SIG-M5 (cell line): Measurements from ENCODE around the gene ZDHHC14.

Experiments
- DNase-seq: peaks from one replicate; lab custom pipeline; 2025; lab: John Stamatoyannopoulos, UW

The ZDHHC14 gene

GRCh38 chr6:157493173-157493572 is 112.2 kb downstream of the ZDHHC14 start:
- no peak for DNase-seq

GRCh38 chr6:157493576-157493975 is 112.6 kb downstream of the ZDHHC14 start:
- no peak for DNase-seq

GRCh38 chr6:157494132-157494710 is 113.2 kb downstream of the ZDHHC14 start:
- no peak for DNase-seq

- DNase-seq: no peak
Measured at GRCh38 chr6:157496534-157497095, 115.6 kb downstream of the ZDHHC14 start.

GRCh38 chr6:157497579-157497978 is 116.6 kb downstream of the ZDHHC14 start:
- no peak for DNase-seq

- no peak for DNase-seq
Measured at GRCh38 chr6:157498817-157499216, 117.8 kb downstream of the ZDHHC14 start.

- no peak for DNase-seq
Measured at GRCh38 chr6:157500022-157500421, 119.0 kb downstream of the ZDHHC14 start.

- DNase-seq: no peak
Measured at GRCh38 chr6:157503018-157503747, 122.2 kb downstream of the ZDHHC14 start.

- no peak for DNase-seq
Measured at GRCh38 chr6:157505912-157506491, 125.0 kb downstream of the ZDHHC14 start.

GRCh38 chr6:157510323-157511188 is 129.6 kb downstream of the ZDHHC14 start:
- DNase-seq: no peak

GRCh38 chr6:157511682-157512381 is 130.8 kb downstream of the ZDHHC14 start:
- DNase-seq: no peak

GRCh38 chr6:157512382-157512682 is 131.3 kb downstream of the ZDHHC14 start:
- no peak for DNase-seq

- no peak for DNase-seq
Measured at GRCh38 chr6:157513004-157513603, 132.1 kb downstream of the ZDHHC14 start.

- DNase-seq: no peak
Measured at GRCh38 chr6:157513619-157514485, 132.9 kb downstream of the ZDHHC14 start.

- DNase-seq: no peak
Measured at GRCh38 chr6:157514659-157515496, 133.9 kb downstream of the ZDHHC14 start.

- no peak for DNase-seq
Measured at GRCh38 chr6:157516319-157517026, 135.5 kb downstream of the ZDHHC14 start.

- DNase-seq: no peak
Measured at GRCh38 chr6:157517601-157518359, 136.8 kb downstream of the ZDHHC14 start.
